GM19468 (cell line): ENCODE results near the gene NEO1.

Experiments used
- ATAC-seq: cut with Tn5 transposase; IDR thresholded peaks from one replicate; pipeline ENCODE4 v1.9.1; 2021; ENCODE audit warnings: mild to moderate bottlenecking, moderate library complexity, moderate number of reproducible peaks; ENCODE audit not compliant: unreplicated experiment; ENCODE audit errors: extremely low read depth

The NEO1 gene, protein sequence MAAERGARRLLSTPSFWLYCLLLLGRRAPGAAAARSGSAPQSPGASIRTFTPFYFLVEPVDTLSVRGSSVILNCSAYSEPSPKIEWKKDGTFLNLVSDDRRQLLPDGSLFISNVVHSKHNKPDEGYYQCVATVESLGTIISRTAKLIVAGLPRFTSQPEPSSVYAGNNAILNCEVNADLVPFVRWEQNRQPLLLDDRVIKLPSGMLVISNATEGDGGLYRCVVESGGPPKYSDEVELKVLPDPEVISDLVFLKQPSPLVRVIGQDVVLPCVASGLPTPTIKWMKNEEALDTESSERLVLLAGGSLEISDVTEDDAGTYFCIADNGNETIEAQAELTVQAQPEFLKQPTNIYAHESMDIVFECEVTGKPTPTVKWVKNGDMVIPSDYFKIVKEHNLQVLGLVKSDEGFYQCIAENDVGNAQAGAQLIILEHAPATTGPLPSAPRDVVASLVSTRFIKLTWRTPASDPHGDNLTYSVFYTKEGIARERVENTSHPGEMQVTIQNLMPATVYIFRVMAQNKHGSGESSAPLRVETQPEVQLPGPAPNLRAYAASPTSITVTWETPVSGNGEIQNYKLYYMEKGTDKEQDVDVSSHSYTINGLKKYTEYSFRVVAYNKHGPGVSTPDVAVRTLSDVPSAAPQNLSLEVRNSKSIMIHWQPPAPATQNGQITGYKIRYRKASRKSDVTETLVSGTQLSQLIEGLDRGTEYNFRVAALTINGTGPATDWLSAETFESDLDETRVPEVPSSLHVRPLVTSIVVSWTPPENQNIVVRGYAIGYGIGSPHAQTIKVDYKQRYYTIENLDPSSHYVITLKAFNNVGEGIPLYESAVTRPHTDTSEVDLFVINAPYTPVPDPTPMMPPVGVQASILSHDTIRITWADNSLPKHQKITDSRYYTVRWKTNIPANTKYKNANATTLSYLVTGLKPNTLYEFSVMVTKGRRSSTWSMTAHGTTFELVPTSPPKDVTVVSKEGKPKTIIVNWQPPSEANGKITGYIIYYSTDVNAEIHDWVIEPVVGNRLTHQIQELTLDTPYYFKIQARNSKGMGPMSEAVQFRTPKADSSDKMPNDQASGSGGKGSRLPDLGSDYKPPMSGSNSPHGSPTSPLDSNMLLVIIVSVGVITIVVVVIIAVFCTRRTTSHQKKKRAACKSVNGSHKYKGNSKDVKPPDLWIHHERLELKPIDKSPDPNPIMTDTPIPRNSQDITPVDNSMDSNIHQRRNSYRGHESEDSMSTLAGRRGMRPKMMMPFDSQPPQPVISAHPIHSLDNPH (N-terminal part only)

DNA sequence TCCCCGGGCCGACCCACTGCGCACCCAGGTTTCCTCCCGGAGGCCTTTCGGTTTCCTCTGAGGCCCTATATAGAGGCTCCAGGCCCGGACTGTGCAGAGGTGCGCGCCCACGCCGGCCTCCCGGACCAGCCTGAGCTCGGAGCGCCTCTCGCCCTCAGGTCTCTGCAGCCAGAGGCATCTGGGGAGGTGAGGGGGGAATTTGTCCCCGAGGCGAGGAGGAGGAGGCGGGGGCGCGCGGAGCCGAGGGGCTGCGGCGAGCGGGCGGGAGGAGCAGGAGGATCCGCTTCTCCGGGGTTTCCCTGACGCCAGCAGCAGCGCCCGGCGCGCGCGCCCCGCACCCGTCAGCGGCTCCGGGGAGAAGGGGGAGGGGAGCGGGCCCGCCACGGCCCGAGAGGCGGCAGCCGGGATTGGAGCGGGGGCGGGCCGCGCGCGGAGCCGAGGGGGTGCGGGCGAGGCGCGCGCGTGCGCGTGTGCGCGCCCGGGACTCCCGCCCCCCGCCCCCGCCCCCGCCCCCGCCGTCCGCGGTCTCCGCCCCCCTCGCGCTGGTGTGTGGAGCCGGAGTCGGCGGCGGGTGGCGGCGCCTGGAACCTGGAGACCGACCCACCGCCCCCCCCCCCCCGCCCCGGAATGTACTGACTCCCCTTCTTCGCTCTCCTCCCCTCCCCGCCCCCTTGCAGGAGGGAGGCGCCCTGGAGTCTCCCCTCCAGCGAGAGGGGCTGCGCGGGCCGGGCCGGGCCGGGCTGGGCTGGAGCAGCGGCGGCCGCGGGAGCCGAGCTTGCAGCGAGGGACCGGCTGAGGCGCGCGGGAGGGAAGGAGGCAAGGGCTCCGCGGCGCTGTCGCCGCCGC, at the start of gene NEO1:
NEO1 (plus strand) TSS at position 657 of the 846 bp plus-strand sequence. CDS start 213 bp downstream, outside the sequence.
- ATAC-seq = no peak

DNA sequence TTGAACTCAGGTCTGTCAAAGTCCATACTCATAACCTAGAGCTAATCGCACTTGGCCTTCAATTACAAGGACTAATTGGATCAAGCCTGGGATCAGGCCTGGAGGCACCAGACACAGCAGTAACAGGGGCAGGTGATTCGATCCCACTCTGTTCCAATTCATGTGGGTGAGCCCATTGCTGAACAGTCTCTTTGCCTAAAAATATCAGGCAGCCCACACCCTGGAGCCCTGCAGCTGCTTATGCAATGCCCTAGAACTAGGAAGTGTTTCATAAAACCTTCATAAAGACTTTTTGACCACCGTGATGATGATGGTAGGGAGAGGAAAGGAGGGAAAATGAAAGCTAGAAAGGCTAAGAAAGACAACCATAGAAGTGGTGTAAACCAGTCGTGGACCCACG, 47.8 kb upstream of the NEO1 start:
- no peak for ATAC-seq

DNA sequence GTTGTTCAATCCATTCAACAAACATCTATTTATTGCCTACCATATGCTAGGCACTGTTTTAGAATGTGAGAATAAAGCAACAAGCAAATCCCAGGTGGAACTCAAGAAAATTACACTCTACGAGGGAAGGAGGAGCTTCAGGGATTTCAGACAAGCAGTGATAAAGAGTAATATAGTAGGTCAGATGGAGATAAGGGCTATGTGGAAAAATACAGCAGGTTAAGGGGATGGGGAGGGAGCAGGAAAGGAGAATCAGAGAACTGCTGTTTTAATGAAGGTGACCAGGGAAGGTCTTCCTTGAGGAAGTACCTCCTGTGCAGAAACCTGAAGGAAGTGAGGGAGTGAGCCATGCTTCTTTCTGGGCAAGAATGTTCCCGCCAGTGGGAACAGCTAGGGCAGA, 47.2 kb upstream of the NEO1 start:
- ATAC-seq = no peak

DNA sequence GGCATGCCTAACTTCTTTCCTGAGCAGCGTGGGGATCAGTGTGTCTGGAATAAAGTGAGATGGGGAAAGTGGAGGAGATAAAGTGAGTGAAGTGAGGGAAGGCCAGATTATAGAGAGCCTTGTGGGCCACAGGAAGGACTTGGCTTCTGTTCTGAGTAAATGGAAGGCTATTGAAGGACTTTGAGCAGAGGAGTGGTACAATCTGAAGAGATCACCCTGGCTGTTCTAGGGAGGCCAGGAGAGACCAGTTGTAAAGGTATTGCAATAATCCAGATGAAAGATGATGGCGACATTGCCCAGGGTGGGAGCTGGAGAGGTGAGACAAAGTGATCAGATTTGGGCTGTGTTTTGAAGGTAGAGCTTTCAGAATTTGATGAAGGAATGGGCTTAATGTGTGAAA, 46.8 kb upstream of the NEO1 start:
- ATAC-seq = no peak

DNA sequence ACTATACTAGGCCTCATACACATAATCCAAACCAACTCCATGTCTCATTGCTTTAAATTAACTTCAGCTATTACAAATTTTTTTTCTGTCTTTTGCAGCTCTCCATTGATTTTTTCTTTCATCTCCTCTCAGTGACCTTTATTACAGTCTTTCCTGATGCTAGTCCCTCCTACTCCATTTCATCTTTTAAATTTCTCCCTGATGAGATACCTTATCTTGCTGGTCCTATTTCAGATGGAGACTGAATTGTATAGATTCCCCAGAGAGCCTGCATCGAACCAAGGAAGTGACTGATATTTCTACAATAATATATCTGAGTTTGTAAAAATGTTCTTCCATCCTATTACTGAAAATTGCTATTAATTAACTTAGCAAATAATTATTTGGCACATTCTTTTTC, 45.7 kb upstream of the NEO1 start:
- no peak for ATAC-seq

DNA sequence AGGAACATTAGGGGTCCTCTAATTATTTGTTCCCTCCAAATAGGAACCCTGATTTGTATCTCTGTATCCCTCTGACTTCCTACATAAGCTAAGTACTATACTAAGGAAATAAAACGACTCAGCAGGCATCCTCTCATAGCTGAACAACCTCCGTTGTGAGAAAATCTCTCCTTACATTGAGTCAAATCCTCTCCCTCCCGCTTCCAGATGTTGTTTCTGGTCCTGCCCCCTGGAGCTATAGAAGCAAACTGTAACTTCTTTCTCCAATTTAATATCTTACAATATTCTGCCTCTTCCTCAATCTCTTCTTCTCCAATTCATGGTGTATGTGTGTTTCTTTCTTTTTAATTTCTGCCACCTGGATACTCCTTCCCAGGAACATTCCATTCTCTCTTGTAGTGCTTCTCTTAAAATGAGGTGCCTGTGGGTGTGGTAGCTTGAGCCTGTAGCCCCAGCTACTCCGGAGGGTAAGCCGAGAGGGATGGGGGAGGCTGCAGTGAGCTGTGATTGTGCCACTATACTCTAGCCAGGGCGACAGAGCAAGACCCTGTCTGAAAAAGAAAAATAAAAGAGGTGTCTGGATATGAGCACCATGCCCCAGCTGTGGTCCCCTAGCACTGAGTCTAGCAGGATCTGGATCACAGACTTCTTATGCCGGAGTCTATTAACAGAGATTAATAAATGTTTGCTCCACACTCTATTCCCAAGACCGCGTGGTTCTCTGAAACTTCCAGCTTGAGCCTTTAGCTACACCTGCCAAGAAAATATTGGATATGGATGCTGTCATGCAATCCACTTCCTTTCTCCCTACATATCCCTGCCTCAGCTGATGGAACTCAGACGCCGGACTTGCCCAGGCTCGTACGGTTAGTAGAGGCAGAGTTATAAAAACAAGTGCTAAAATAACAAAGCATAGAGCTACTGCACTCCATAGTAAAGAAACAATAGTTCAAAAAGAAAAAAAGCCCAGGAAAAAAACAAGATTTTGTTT, 42.9 kb upstream of the NEO1 start:
- no peak for ATAC-seq

DNA sequence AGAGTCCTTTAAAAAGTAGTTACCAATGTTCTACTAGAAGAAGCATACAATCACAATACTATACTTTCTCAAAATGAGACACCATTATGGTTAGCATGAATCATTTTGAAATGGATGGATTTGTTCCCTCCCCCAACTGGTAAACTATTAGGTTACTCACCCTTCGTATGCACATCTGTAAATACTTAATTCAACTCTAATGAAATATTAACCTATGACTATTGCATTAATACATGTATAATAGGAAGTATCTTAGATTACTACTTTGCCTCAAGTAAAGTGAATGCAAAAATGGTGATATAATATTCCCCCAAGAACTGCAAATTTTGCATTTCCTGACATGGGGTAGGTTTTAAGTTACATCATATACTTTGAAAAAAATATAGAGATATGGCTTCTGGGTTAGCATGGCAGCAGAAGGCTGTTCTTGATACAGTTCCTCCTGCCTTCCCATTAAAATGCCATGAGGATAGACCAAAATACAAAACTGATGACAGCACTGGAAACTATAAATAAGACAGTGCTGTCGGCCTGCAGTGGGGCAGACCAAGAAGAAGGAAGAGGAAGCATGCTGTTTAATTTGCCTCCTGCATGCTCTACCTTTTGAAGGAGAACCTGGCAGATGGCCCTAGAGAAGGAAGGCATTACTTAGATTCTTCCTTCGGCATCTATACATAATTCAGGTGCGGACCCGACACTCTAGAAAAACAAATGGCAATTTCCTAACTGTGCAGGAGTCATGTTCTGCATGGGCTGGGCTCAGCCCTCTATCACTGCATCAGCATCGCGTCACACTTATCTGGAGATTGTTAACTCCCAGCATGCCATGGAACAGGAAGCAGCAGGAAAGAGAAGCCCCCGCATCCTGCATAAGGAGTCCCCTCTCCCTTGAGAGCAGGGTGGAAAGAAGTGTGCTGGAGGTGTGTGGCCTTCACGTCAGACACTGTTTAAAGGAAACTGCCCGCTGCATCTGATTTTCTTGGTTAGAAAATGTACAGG, 41.8 kb upstream of the NEO1 start:
- ATAC-seq = no peak

DNA sequence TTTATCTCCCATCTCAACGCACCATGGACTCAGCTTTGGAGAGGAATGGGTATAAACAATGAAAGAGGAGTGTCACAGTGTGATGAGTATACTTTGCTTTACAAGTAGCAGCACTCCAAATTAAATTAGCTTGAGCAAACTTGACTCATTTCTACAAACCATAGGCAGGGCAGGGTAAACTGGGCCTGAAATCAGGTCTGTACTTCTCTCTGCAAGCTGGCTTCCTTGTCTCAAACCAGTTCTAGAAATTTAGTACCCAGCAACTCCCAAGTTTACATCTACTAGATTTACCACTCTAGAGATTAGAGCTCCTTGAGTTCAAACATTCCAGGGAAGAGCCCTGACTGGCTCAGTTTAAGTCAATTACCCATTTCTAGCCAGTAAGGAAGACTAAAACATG, 37.4 kb upstream of the NEO1 start:
- no peak for ATAC-seq

DNA sequence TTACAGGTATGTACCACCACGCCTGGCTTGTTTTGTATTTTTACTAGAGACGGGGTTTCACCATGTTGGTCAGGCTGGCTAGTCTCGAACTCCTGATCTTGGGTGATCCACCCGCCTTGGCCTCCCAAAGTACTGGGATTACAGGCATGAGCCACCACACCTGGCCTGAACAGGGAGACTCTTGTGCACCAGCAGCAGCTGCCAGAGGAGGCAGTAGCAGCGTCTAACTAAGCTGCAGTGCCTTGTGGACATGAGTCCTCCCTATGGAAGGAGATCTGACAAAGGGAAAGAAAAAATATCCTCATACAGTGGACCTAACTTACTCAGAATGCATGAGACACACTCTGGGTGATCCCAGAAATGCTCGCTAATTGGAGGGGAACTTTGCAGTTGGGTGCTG, 36.8 kb upstream of the NEO1 start:
- ATAC-seq = no peak

DNA sequence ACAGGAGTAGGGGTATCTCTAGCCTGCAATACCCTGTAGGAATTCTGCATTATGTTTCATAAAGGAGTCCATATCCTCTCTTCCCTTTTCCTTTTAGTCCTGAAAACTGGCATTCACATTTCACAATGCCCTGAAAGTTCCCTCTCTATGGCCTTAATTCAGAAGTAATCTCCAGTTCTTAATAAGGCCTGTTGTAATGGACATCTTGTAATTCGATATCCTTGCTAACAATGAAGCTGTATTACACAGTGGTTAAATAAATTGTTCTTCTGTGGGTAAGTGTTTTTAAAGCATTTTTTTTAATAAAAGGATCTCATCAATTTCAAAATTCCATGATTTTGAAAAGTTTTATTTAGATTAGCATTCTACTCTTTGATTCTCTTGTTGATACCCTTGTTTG, 34.3 kb upstream of the NEO1 start:
- ATAC-seq = no peak

DNA sequence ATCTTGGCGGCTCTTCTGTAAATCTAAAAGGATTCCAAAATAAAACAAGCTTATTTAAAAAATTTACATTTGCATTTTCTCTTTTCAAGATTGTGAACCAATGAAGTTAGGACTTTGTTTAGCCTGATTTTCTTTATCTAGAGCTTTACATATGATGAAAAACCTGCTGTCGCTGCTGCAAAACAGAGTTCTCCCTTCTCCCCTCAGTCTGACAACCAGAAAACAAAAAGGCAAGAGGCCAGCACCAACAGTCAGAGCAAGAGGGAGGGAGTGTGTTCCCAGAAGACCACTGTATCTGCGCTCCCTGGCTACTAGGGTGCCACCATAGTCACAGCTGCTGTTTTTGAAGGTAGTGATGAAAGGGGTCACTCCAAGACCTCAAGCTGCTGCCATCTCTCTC, 33.1 kb upstream of the NEO1 start:
- no peak for ATAC-seq

DNA sequence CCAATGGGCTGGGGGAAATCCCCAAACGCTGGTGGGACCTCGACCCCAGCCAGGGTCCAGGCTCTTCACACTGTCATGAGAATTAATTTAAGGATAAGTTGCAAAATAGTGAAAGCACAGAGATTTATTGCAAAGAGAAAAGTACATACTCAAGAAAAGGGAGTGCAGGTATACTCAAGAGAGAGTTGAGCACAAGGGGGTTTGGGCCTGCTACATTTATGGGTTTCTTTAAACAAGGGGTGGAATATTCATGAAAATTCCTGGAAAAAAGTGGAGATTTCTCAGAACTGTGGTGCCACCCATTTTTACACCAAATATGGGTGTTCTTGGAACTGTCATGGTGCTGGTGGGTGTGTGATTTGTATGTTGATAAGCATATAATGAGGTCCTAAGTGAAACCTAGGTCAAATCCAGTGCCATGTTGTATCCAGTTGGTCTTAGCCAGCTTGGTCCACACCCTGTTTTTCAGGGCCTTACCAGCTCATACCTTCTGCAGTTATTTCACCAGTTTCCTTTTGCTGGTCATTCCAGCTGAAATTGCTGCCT, 32.6 kb upstream of the NEO1 start:
- no peak for ATAC-seq

DNA sequence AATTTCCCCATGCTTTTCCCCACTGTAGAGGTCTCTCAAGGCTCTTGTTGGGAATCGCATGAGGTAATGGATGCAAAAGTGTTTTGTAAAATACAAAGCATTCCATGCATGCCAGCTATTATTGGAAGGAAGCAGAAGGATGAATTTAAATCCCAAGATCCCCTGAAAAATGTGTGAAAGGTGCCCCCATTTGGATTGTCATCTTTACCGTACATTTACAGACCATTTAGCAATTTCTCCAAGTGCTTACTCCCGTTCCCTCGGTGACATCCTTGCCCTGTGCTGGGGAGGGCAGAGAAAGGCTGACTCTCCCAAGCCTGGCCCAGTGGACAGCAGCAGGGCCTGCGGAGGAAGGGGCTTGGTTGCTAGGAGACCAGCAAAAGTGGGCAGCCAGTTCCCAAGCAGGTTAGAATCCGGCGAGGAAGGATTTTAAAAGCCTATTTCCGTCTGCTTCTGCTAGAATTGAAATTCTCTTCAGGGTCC, 31.1 kb upstream of the NEO1 start:
- ATAC-seq = no peak

DNA sequence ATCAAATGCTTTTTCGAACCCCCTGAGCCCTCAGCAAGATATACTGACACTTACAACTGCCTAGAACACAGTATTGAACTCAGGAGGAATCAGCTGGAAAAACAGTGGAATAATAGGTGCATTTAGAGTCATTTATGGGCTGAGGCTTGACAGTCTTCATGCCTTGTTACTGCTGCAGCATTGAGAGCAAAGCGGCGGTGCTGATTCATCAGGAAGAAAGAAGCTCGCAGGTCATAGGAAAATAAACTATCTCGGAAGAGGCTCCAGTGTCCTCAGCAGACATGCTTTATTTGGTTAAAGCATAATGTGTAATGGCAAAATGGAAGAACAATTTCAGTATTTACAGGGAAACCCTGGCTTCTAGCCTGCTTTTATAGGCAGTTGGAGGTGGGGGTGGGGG, 30.1 kb upstream of the NEO1 start:
- no peak for ATAC-seq

DNA sequence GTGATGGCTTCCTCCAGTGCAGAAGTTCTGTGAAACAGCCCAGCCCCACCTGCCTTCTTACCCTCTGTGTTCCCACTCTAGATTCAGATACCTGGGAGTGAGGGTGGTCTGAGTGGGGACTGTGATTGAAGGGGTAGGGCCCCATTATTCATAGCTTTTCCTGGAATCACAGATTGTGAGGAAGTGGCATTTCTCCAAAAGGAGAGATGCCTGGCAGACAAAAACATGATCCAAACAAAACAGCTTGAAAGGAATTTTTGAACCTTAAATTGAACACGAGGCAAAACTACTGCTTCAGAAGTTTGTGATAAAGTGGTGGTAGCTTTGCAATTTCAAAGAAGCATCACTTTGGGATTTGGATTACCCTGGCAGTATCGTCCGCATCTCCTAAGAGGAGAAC, 29.2 kb upstream of the NEO1 start:
- ATAC-seq = no peak

DNA sequence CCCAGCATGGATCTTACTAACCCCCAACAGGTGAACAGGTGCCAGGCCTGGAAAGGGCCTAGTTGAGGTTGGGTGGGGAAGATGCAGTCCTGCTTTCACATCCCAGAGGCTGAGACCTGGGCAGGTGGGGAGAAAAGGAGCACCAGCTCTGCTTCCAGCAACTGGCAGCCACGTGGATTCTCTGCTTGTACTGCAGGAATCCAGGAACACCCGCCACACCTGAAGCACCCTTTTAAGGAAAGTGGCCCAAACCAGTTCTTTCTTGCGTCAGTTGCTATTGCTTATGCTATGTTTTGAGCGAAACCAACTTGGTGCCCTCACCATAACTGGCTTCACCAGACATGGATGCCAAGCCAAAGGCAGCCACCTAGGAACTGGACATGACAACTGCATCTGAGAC, 28.1 kb upstream of the NEO1 start:
- no peak for ATAC-seq

DNA sequence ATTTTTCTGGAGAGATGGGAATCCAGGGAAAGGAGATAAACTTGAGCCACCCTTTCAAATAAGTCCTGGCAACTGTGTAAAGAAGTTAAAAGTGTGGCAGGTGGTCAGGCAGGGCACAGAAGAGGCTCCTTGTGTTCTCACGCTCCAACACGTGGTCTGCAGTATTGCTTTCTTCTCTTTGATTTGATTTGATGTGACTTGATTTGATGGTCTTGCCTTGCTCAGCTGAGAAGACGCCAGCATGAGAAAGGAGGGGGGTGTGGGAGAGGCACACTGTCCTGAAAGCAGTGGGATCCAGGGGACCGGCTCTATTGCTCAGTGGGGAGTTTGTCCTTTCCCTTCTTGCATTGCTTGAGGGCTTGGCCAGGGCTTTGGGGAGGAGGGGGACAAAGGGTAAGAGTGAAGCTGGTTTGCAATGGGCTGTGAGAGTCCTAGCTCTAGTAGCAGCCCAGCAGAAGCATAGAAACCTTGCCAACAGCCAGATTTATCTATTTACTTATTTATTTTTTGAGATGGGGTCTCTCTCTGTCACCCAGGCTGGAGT, 25.7 kb upstream of the NEO1 start:
- ATAC-seq = no peak
